SK-N-SH (cell line): ENCODE measurements around the gene HMGB2. TPM values are rescaled to one million over a fixed set of nuclear protein-coding genes. Genes with fewer than 3 reads are reported as not detected.

ENCODE experiments used
- CTCF ChIA-PET: fragments of 300-600, 350-600 bp; formaldehyde crosslinking; extraction: SDS; loops from one replicate; lab custom pipeline; 2021; lab: Yijun Ruan, JAX
- POLR2A ChIA-PET: fragments of 350-600 bp; sonication (Branson Sonifier 250); formaldehyde crosslinking; extraction: SDS; loops from one replicate; lab custom pipeline; 2020; ENCODE audit warnings: antibody characterized with exemption, inconsistent platforms; lab: Yijun Ruan, JAX
- DNase-seq: peaks from one replicate; pipeline ENCODE4 v3.0.0; 2012
- H2AFZ ChIP-seq: fragments of 200-600 bp; sonication (generic); 2 replicates; pipeline ENCODE4 v1.8.1; 2016; ENCODE audit warnings: antibody characterized with exemption, mild to moderate bottlenecking, low read depth
- H3F3A ChIP-seq: fragments of 200-600 bp; sonication (generic); replicated peaks from 2 replicates; pipeline ENCODE3; 2016; ENCODE audit warnings: antibody characterized with exemption, mild to moderate bottlenecking; ENCODE audit not compliant: insufficient read depth
- H3K27ac ChIP-seq, 2 experiments: fragments of 200-500 bp in 1 of 2; fragments of 200-600 bp in 1 of 2; sonication (Bioruptor generic) in 1 of 2; sonication (generic), shearing (Covaris generic) in 1 of 2; 2 replicates each; pipeline versions ENCODE4 v1.5.1 to v1.6.1; 2014 to 2016; ENCODE audit warnings: low read depth in 2 of 2, inconsistent platforms in 1 of 2, low read length in 1 of 2, mild to moderate bottlenecking in 1 of 2, mixed read lengths in 1 of 2
- H3K27me3 ChIP-seq: fragments of 200-600 bp; sonication (generic), shearing (Covaris generic); 2 replicates; pipeline ENCODE4 v1.6.1; 2016; ENCODE audit warnings: mixed run types; ENCODE audit not compliant: insufficient read depth
- H3K36me3 ChIP-seq, 2 experiments: fragments of 200-500 bp in 1 of 2; fragments of 200-600 bp in 1 of 2; sonication (Bioruptor generic) in 1 of 2; sonication (generic) in 1 of 2; replicated peaks in 1 of 2; 2 replicates each; pipeline versions ENCODE3 to v1.5.1; 2014 to 2016; ENCODE audit warnings: low read length in 1 of 2, mild to moderate bottlenecking in 1 of 2; ENCODE audit not compliant: insufficient read depth in 2 of 2, control insufficient read depth in 1 of 2
- H3K4me1 ChIP-seq, 2 experiments: fragments of 200-500 bp in 1 of 2; fragments of 200-600 bp in 1 of 2; sonication (Bioruptor generic) in 1 of 2; sonication (generic), shearing (Covaris generic) in 1 of 2; 2 replicates each; pipeline versions ENCODE4 v1.5.1 to v1.6.1; 2014 to 2016; ENCODE audit warnings: low read depth in 1 of 2, low read length in 1 of 2, mixed run types in 1 of 2; ENCODE audit not compliant: insufficient read depth in 2 of 2, control insufficient read depth in 1 of 2
- H3K4me2 ChIP-seq: fragments of 200-600 bp; sonication (generic), shearing (Covaris generic); 2 replicates; pipeline ENCODE4 v1.6.1; 2017; ENCODE audit warnings: mixed run types
- H3K4me3 ChIP-seq, 2 experiments: fragments of 200-500 bp in 1 of 2; fragments of 200-600 bp in 1 of 2; sonication (Bioruptor generic) in 1 of 2; sonication (generic), shearing (Covaris generic) in 1 of 2; 2 replicates each; pipeline versions ENCODE4 v1.5.1 to v1.8.1; 2014 to 2016; ENCODE audit warnings: low read depth in 2 of 2, inconsistent platforms in 1 of 2, low read length in 1 of 2, mild to moderate bottlenecking in 1 of 2, mixed read lengths in 1 of 2, moderate library complexity in 1 of 2
- H3K79me2 ChIP-seq: fragments of 200-600 bp; sonication (generic); 2 replicates; pipeline ENCODE4 v1.8.1; 2017; ENCODE audit warnings: mild to moderate bottlenecking; ENCODE audit not compliant: insufficient read depth
- H3K9ac ChIP-seq: fragments of 200-600 bp; sonication (generic); 2 replicates; pipeline ENCODE4 v1.6.1; 2017; ENCODE audit warnings: mixed run types
- H3K9me2 ChIP-seq: fragments of 200-600 bp; sonication (generic); 2 replicates; pipeline ENCODE4 v1.6.1; 2017; ENCODE audit warnings: mixed run types
- H3K9me3 ChIP-seq: fragments of 200-600 bp; sonication (generic); 2 replicates; pipeline ENCODE4 v1.6.1; 2017; ENCODE audit warnings: mixed run types, mild to moderate bottlenecking, moderate library complexity
- H4K20me1 ChIP-seq: fragments of 200-600 bp; sonication (generic); 2 replicates; pipeline ENCODE4 v1.6.1; 2017; ENCODE audit warnings: mild to moderate bottlenecking, mixed run types; ENCODE audit not compliant: insufficient read depth
- EP300 ChIP-seq, 2 experiments: IDR thresholded peaks; 2 replicates each; pipeline versions ENCODE4 v1.4.0 to v1.6.1; 2012; ENCODE audit warnings: borderline replicate concordance in 1 of 2, low read depth in 1 of 2, low read length in 1 of 2
- GABPA ChIP-seq: IDR thresholded peaks from 2 replicates; pipeline ENCODE4 v1.4.0; 2012; ENCODE audit warnings: low read depth, mild to moderate bottlenecking
- GATA2 ChIP-seq: sonication (generic); formaldehyde crosslinking; IDR thresholded peaks from 2 replicates; pipeline ENCODE4 v1.5.0; 2020; ENCODE audit warnings: mild to moderate bottlenecking, missing genetic modification reagents
- JUND ChIP-seq: IDR thresholded peaks from 2 replicates; pipeline ENCODE4 v1.4.0; 2012
- MXI1 ChIP-seq: IDR thresholded peaks from 2 replicates; pipeline ENCODE4 v1.6.1; 2012; ENCODE audit warnings: mild to moderate bottlenecking, low read depth, low read length, improper control_type of control experiment
- NFIC ChIP-seq: IDR thresholded peaks from 2 replicates; pipeline ENCODE4 v1.4.0; 2012; ENCODE audit warnings: borderline replicate concordance
- NRF1 ChIP-seq: IDR thresholded peaks from 2 replicates; pipeline ENCODE4 v1.6.1; 2012; ENCODE audit warnings: low read depth, mild to moderate bottlenecking, low read length
- PBX3 ChIP-seq: IDR thresholded peaks from 2 replicates; pipeline ENCODE4; 2012
- POLR2AphosphoS5 ChIP-seq: IDR thresholded peaks from 2 replicates; pipeline ENCODE4 v1.6.1; 2012; ENCODE audit warnings: low read depth, low read length
- RXRA ChIP-seq: IDR thresholded peaks from 2 replicates; pipeline ENCODE4 v1.4.0; 2012; ENCODE audit warnings: low read depth, mild to moderate bottlenecking, borderline replicate concordance
- SIN3A ChIP-seq: IDR thresholded peaks from 2 replicates; pipeline ENCODE4 v1.6.1; 2012; ENCODE audit warnings: low read depth, mild to moderate bottlenecking, low read length, moderate library complexity, borderline replicate concordance
- TAF1 ChIP-seq: IDR thresholded peaks from 2 replicates; pipeline ENCODE4 v1.6.1; 2012; ENCODE audit warnings: low read depth, mild to moderate bottlenecking, low read length, moderate library complexity, borderline replicate concordance
- TCF12 ChIP-seq: IDR thresholded peaks from 2 replicates; pipeline ENCODE4 v1.4.0; 2012
- TEAD4 ChIP-seq: IDR thresholded peaks from 2 replicates; pipeline ENCODE4 v1.4.0; 2012; ENCODE audit warnings: mild to moderate bottlenecking, borderline replicate concordance; ENCODE audit not compliant: insufficient read depth
- USF1 ChIP-seq: IDR thresholded peaks from 2 replicates; pipeline ENCODE4 v1.4.0; 2012; ENCODE audit warnings: low read depth, borderline replicate concordance
- USF2 ChIP-seq: fragments of 150-350 bp; IDR thresholded peaks from 2 replicates; pipeline ENCODE4 v1.6.1; 2017; ENCODE audit warnings: antibody characterized with exemption, low read length, low read depth, borderline replicate concordance
- YY1 ChIP-seq: IDR thresholded peaks from 2 replicates; pipeline ENCODE4 v1.4.0; 2012; ENCODE audit warnings: low read depth, mild to moderate bottlenecking
- WGBS: methylation state at CpG from one replicate; pipeline ENCODE4 v1.1.6; 2017; ENCODE audit warnings: low lambda C conversion rate; 5-methylcytosine and 5-hydroxymethylcytosine counted together
- polyA plus RNA-seq, 3 experiments: library from polyadenylated mRNA; depleted of rRNA; stranded (reverse); fragments of >200 nt; gene quantifications; 2 replicates each; pipeline ENCODE4 v1.2.3, GENCODE V29; 2012
- TF ChIP-seq, protein P1 (sequence below): IDR thresholded peaks from 2 replicates; pipeline ENCODE4 v1.6.1; 2012; ENCODE audit warnings: mild to moderate bottlenecking, low read depth, low read length, moderate library complexity
- TF ChIP-seq, protein P2 (sequence below): IDR thresholded peaks from 2 replicates; pipeline ENCODE4 v1.4.0; 2012; ENCODE audit warnings: low read depth

Gene HMGB2
- polyA plus RNA-seq, 1 of the 3 experiments (the other 2 are of a cell fraction), result 130 TPM

- no peaks in the 10 kb centered on the region for H4K20me1 ChIP-seq
- H3K36me3 ChIP-seq, result peaks cover 3 to 7% of the 10 kb centered on the region in 2 experiments
- peaks cover 35% of the 10 kb centered on the region for H3F3A ChIP-seq
- peak; percentile 98 for DNase-seq
- peaks cover 51% of the 10 kb centered on the region for H3K79me2 ChIP-seq
- 0% methylated on average over 38 of the region's 72 CpGs for WGBS
- H3K27ac ChIP-seq, result peak within 1 kb of the TSS; percentile 91 to 94
- peaks cover 6 to 18% of the 10 kb centered on the region in 2 experiments for H3K4me1 ChIP-seq
- POLR2A ChIA-PET, result interaction anchor here (1.0 to 3.8 kb wide), 8 partner anchors 33 to 782 kb away, joined by 3 to 69 read pairs (median 3); partner anchors contain the start of gene HMGB2
- H3K27me3 ChIP-seq, result no peaks in the 10 kb centered on the region
- peak within 1 kb of the TSS; percentile 78 for H3K4me2 ChIP-seq
- peak within 1 kb of the TSS; percentile 88 for H3K9ac ChIP-seq
- CTCF ChIA-PET, result interaction anchor here (0.8 to 2.8 kb wide), 6 partner anchors 15 to 357 kb away, joined by 3 to 8 read pairs (median 4); no protein-coding TSS in a partner anchor
- TF ChIP-seq TCF12 (0 out of 2 replicates have a peak, but pooled peaks have one; percentile 15), EP300 (IDR thresholded peaks at IDR 0.05; ENCODE audit: borderline replicate concordance in 1 of 2, low read depth in 1 of 2, low read length in 1 of 2) (no peak), JUND (no peak), GABPA (no peak), POLR2AphosphoS5 (peak; percentile 95), NRF1 (peak; percentile 90), USF2 (peak; percentile 27; the same call in 1 of the 2 replicates), TEAD4 (no peak), YY1 (peak; percentile 81; the same call in 1 of the 2 replicates), SIN3A (peak; percentile 98), TAF1 (peak; percentile 65; the same call in 1 of the 2 replicates), GATA2 (no peak), MXI1 (peak; percentile 96), USF1 (peak; percentile 76; the same call in 1 of the 2 replicates), PBX3 (0 out of 2 replicates have a peak, but pooled peaks have one; percentile 18), RXRA (no peak), NFIC (no peak)
- TF ChIP-seq, protein P1, sequence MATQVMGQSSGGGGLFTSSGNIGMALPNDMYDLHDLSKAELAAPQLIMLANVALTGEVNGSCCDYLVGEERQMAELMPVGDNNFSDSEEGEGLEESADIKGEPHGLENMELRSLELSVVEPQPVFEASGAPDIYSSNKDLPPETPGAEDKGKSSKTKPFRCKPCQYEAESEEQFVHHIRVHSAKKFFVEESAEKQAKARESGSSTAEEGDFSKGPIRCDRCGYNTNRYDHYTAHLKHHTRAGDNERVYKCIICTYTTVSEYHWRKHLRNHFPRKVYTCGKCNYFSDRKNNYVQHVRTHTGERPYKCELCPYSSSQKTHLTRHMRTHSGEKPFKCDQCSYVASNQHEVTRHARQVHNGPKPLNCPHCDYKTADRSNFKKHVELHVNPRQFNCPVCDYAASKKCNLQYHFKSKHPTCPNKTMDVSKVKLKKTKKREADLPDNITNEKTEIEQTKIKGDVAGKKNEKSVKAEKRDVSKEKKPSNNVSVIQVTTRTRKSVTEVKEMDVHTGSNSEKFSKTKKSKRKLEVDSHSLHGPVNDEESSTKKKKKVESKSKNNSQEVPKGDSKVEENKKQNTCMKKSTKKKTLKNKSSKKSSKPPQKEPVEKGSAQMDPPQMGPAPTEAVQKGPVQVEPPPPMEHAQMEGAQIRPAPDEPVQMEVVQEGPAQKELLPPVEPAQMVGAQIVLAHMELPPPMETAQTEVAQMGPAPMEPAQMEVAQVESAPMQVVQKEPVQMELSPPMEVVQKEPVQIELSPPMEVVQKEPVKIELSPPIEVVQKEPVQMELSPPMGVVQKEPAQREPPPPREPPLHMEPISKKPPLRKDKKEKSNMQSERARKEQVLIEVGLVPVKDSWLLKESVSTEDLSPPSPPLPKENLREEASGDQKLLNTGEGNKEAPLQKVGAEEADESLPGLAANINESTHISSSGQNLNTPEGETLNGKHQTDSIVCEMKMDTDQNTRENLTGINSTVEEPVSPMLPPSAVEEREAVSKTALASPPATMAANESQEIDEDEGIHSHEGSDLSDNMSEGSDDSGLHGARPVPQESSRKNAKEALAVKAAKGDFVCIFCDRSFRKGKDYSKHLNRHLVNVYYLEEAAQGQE, result peak; percentile 84
- TF ChIP-seq, protein P2, sequence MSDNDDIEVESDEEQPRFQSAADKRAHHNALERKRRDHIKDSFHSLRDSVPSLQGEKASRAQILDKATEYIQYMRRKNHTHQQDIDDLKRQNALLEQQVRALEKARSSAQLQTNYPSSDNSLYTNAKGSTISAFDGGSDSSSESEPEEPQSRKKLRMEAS, result peak; percentile 88
- peak within 1 kb of the TSS; percentile 91 for H2AFZ ChIP-seq
- H3K9me3 ChIP-seq, result no peaks in the 10 kb centered on the region
- peak within 1 kb of the TSS; percentile 92 to 94 for H3K4me3 ChIP-seq
- H3K9me2 ChIP-seq, result no peaks in the 10 kb centered on the region
Observed at GRCh38 chr4:173370477-173371291, 36.5 kb upstream of the HMGB2 start, which contains the start of gene SAP30. SAP30 (plus strand) TSS chr4:173370954; CDS start chr4:173371183, 229 bp downstream.
